Measurements from ENCODE around the gene DCPS. TPM values are rescaled to one million over a fixed set of nuclear protein-coding genes. Genes with fewer than 3 reads are reported as not detected.

DCPS gene
- total RNA-seq, 1 experiment from 2014 or later, result 23.8 TPM

DNA sequence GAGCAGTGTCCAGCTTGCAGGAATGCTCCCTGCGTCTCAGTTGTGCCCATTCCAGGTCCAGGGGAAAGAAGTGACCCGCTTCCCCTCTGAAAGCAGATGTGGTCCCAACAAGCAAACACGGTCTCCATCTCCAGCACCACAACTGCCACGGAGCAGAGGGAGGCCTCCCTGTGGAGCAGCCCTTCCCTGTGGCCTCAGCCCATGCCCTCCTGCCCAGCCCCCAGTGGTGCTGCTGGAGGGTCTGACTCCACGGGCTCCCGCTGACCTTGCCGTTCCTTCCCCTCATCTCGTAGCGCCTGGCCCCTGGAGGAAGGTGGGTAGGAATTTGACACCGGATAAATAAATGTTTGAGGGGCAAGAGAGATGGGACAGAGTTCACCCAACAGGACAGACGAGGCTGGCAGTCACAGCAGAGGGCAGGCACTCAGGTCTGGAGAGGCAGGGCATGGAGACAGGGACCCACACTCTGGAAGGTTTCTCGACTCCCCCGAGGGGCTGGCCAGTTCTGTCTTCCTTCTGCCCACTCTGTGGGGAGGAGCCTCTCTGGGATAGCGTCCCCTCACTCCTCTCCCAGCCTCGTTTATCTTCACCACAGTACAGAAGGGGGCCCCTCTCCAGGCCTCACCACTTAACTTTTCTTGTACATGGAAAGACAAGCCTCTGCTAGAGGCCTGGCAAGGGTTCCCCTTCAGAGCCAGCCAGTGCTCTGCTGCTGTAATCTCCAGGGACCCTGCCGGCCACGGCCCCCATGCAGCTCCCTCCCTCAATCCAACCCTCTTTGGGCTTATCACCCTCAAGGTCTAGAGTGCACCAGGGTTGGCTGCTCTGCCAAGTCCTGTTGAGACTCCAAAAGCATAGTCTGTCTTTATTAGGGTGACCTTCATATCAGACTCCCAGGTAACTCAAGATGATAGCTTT, 44.1 kb downstream of the DCPS start:
- Histone ChIP-seq H3K9me3 (ENCODE audit: insufficient read depth, low read depth) (no peaks in the 10 kb centered on the region), H3K9me2 (ENCODE audit: insufficient read depth) (no peaks in the 10 kb centered on the region), H2AFZ (no peak overlapping the region), H3K27ac (peak overlapping the region; percentile 90), H3K27me3 (ENCODE audit: insufficient read depth, low read depth) (no peaks in the 10 kb centered on the region), H4K20me1 (ENCODE audit: insufficient read depth) (no peaks in the 10 kb centered on the region), H3K4me2 (peak overlapping the region; percentile 76), H3K79me2 (ENCODE audit: low read depth) (peaks cover 82% of the 10 kb centered on the region), H3K36me3 (ENCODE audit: low read depth) (peaks cover 8% of the 10 kb centered on the region; the same call in 1 of the 2 replicates), H3K4me3 (peak overlapping the region; percentile 35; the same call in 1 of the 2 replicates), H3F3A (ENCODE audit: insufficient read depth, low read depth) (peaks cover 70% of the 10 kb centered on the region), H3K4me1 (replicated peaks; ENCODE audit: insufficient read depth) (peaks cover 100% of the 10 kb centered on the region)
- no TSS peak for BruUV-seq (replicated peaks)
- DNase-seq, result peak in 1 of 2 experiments; percentile 61
- ChIA-PET POLR2A (ENCODE audit: unreplicated experiment) (no interaction called here), CTCF (no interaction called here)
- intact Hi-C loops (cut with micrococcal nuclease; ENCODE audit: unreplicated experiment), result loop anchor here (10.0 kb wide), 1 partner anchor 87 kb away; no protein-coding TSS in a partner anchor
- TF ChIP-seq, protein P1, sequence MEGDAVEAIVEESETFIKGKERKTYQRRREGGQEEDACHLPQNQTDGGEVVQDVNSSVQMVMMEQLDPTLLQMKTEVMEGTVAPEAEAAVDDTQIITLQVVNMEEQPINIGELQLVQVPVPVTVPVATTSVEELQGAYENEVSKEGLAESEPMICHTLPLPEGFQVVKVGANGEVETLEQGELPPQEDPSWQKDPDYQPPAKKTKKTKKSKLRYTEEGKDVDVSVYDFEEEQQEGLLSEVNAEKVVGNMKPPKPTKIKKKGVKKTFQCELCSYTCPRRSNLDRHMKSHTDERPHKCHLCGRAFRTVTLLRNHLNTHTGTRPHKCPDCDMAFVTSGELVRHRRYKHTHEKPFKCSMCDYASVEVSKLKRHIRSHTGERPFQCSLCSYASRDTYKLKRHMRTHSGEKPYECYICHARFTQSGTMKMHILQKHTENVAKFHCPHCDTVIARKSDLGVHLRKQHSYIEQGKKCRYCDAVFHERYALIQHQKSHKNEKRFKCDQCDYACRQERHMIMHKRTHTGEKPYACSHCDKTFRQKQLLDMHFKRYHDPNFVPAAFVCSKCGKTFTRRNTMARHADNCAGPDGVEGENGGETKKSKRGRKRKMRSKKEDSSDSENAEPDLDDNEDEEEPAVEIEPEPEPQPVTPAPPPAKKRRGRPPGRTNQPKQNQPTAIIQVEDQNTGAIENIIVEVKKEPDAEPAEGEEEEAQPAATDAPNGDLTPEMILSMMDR (conservative IDR thresholded peaks at IDR 0.05), result no peak
- no peak for TF ChIP-seq EZH2 (IDR thresholded peaks at IDR 0.05; ENCODE audit: low read depth)

DNA sequence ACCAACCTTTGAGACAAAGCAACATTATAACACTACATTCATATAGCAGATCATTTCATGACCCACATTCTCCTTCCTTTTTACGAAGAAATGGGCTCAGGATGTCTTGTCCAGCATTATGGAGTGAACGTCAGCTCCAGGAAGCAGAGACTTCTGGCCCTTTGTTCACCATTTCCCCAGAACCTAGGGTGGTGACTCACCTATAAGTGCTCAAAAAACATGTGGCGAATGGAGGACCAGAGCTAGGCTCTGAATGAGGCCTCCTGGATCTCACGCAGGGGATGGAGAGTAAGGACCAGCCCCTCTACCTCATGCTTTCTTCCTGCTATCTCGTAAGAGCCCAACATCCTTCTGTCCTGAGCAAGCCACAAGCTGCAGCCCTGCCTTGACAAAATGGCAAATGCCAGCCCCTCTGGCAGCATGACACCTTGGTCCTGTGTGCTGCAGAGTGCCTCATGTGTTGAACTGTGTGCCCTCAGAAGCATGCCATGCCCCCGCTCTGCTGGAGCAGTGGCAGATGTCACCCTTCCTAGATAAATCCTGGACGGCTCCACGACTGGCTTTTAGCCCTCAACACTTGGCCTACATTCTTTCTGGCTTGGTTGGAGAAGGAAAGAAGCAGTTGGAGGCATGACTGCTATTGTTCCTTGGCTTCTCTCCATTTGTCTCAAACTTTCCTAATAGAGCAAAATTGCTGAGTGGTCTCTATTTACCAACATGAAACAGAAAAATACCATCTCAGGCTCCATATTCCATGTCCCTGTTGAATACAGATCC, 45.1 kb downstream of the DCPS start:
- H3K9me3 ChIP-seq (ENCODE audit: insufficient read depth, low read depth), result no peaks in the 10 kb centered on the region
- no peak overlapping the region; the same call in 1 of the 2 replicates for H3K4me3 ChIP-seq
- no peaks in the 10 kb centered on the region for H3K9me2 ChIP-seq (ENCODE audit: insufficient read depth)
- ChIA-PET POLR2A (ENCODE audit: unreplicated experiment) (no interaction called here), CTCF (no interaction called here)
- H4K20me1 ChIP-seq (ENCODE audit: insufficient read depth), result no peaks in the 10 kb centered on the region
- H3K79me2 ChIP-seq (ENCODE audit: low read depth), result peaks cover 78% of the 10 kb centered on the region
- intact Hi-C loops (cut with micrococcal nuclease; ENCODE audit: unreplicated experiment), result loop anchor here (10.0 kb wide), 1 partner anchor 86 kb away; no protein-coding TSS in a partner anchor
- H3K4me2 ChIP-seq, result peak overlapping the region; percentile 76
- H3K36me3 ChIP-seq (ENCODE audit: low read depth), result peaks cover 8% of the 10 kb centered on the region; the same call in 1 of the 2 replicates
- no peaks in the 10 kb centered on the region for H3K27me3 ChIP-seq (ENCODE audit: insufficient read depth, low read depth)
- H3K4me1 ChIP-seq (replicated peaks; ENCODE audit: insufficient read depth), result peaks cover 100% of the 10 kb centered on the region
- H2AFZ ChIP-seq, result no peak overlapping the region
- H3F3A ChIP-seq (ENCODE audit: insufficient read depth, low read depth), result peaks cover 72% of the 10 kb centered on the region
- TSS peak; percentile 4 for BruUV-seq (replicated peaks)
- peak in 1 of 2 experiments; percentile 50 for DNase-seq
- TF ChIP-seq, protein P1 (conservative IDR thresholded peaks at IDR 0.05), result no peak
- TF ChIP-seq EZH2 (IDR thresholded peaks at IDR 0.05; ENCODE audit: low read depth), result no peak
- H3K27ac ChIP-seq, result peak overlapping the region; percentile 90

DNA sequence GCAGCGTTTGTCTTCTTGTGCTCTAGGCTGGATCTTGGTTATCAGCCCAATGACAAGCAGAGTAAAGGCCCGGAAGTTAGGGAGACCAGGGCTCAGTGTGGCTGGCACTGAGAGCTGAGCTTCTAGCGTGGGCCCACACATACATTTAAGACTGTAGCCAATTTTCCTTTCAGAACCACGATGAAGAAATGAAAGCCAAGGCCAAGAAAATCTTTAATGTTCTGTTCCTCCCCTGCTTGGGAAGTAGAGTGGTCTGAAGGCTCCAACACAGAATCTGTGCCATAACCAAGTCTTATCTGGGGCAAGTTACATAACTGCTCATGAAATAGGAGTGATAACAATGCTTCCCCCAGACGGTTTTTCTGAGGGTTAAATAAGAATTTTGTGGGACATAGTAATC, 47.0 kb downstream of the DCPS start:
- Histone ChIP-seq H3K4me1 (replicated peaks; ENCODE audit: insufficient read depth) (peaks cover 82% of the 10 kb centered on the region), H3K9me2 (ENCODE audit: insufficient read depth) (no peaks in the 10 kb centered on the region), H3K27ac (peak overlapping the region; percentile 90; the same call in 1 of the 2 replicates), H3K27me3 (ENCODE audit: insufficient read depth, low read depth) (no peaks in the 10 kb centered on the region), H3K9me3 (ENCODE audit: insufficient read depth, low read depth) (no peaks in the 10 kb centered on the region), H3K4me3 (no peak overlapping the region), H3K79me2 (ENCODE audit: low read depth) (peaks cover 73% of the 10 kb centered on the region), H3F3A (ENCODE audit: insufficient read depth, low read depth) (peaks cover 66% of the 10 kb centered on the region), H3K36me3 (ENCODE audit: low read depth) (peaks cover 8% of the 10 kb centered on the region; the same call in 1 of the 2 replicates), H4K20me1 (ENCODE audit: insufficient read depth) (no peaks in the 10 kb centered on the region), H3K4me2 (peak overlapping the region; percentile 97; the same call in 1 of the 2 replicates), H2AFZ (no peak overlapping the region)
- TF ChIP-seq EZH2 (IDR thresholded peaks at IDR 0.05; ENCODE audit: low read depth), result no peak
- no TSS peak for BruUV-seq (replicated peaks)
- intact Hi-C loops (cut with micrococcal nuclease; ENCODE audit: unreplicated experiment), result no loop called here
- no peak for DNase-seq
- ChIA-PET POLR2A (ENCODE audit: unreplicated experiment) (no interaction called here), CTCF (no interaction called here)
